Neural progenitor cell (in vitro differentiated cells): ENCODE measurements around the gene SDHA. TPM values are rescaled to one million over a fixed set of nuclear protein-coding genes. Genes with fewer than 3 reads are reported as not detected.

ENCODE experiments used
- DNase-seq: peaks from one replicate; pipeline ENCODE4 v3.0.0-alpha.2; 2016; ENCODE audit warnings: low spot score
- H2AFZ ChIP-seq: fragments of 200-600 bp; sonication (generic); replicated peaks from 2 replicates; pipeline ENCODE4 v1.6.1; 2016; ENCODE audit warnings: antibody characterized with exemption
- H3F3A ChIP-seq: fragments of 200-600 bp; sonication (generic); 2 replicates; pipeline ENCODE4 v1.6.1; 2016; ENCODE audit warnings: antibody characterized with exemption, low read depth
- H3K27ac ChIP-seq: fragments of 200-600 bp; sonication (generic); 2 replicates; pipeline ENCODE4 v1.5.1; 2016; ENCODE audit warnings: mild to moderate bottlenecking
- H3K27me3 ChIP-seq: fragments of 200-600 bp; sonication (generic); 2 replicates; pipeline ENCODE4 v1.6.1; 2016; ENCODE audit warnings: mild to moderate bottlenecking, moderate library complexity
- H3K36me3 ChIP-seq: fragments of 200-600 bp; sonication (generic); 2 replicates; pipeline ENCODE4 v1.5.1; 2016
- H3K4me1 ChIP-seq: fragments of 200-600 bp; sonication (generic); 2 replicates; pipeline ENCODE4 v1.6.1; 2016; ENCODE audit warnings: mixed run types
- H3K4me2 ChIP-seq: fragments of 200-600 bp; sonication (generic); 2 replicates; pipeline ENCODE4 v1.6.1; 2016
- H3K4me3 ChIP-seq: fragments of 200-600 bp; sonication (generic); 2 replicates; pipeline ENCODE4 v1.5.1; 2016
- H3K79me2 ChIP-seq: fragments of 200-600 bp; sonication (generic); 2 replicates; pipeline ENCODE4 v1.6.1; 2016; ENCODE audit warnings: low read depth
- H3K9ac ChIP-seq: fragments of 200-600 bp; sonication (generic); 2 replicates; pipeline ENCODE4 v1.6.1; 2016
- H3K9me3 ChIP-seq: fragments of 200-600 bp; sonication (generic); 2 replicates; pipeline ENCODE4 v1.5.1; 2016; ENCODE audit warnings: low read depth
- H4K20me1 ChIP-seq: fragments of 200-600 bp; sonication (generic); 2 replicates; pipeline ENCODE4 v1.6.1; 2016; ENCODE audit warnings: low read depth
- H3K27ac Mint-ChIP-seq: 3 replicates; pipeline ENCODE4 v1.8.0; 2021; ENCODE audit warnings: mixed read lengths
- H3K27me3 Mint-ChIP-seq: 2 replicates; pipeline ENCODE4 v1.8.0; 2022; ENCODE audit warnings: low read depth, mild to moderate bottlenecking, inconsistent platforms, moderate library complexity, mixed read lengths; ENCODE audit not compliant: insufficient read depth
- H3K36me3 Mint-ChIP-seq: 3 replicates; pipeline ENCODE4 v1.8.0; 2021; ENCODE audit warnings: mixed read lengths
- H3K4me1 Mint-ChIP-seq: 3 replicates; pipeline ENCODE4 v1.8.0; 2021; ENCODE audit warnings: mixed read lengths
- H3K4me3 Mint-ChIP-seq: 3 replicates; pipeline ENCODE4 v1.8.0; 2021; ENCODE audit warnings: mild to moderate bottlenecking, moderate library complexity, mixed read lengths
- H3K9me3 Mint-ChIP-seq: 3 replicates; pipeline ENCODE4 v1.8.0; 2020; ENCODE audit warnings: mixed read lengths
- CTCF ChIP-seq: fragments of 200-600 bp; sonication (generic); IDR thresholded peaks from 2 replicates; pipeline ENCODE4 v1.5.1; 2017; ENCODE audit warnings: antibody characterized with exemption, mild to moderate bottlenecking
- EZH2 ChIP-seq: fragments of 200-600 bp; sonication (generic); IDR thresholded peaks from 2 replicates; pipeline ENCODE4 v1.6.1; 2017; ENCODE audit warnings: antibody characterized with exemption, mild to moderate bottlenecking, moderate library complexity
- EZH2phosphoT487 ChIP-seq: fragments of 200-600 bp; sonication (generic); IDR thresholded peaks from 2 replicates; pipeline ENCODE4 v1.6.1; 2017; ENCODE audit warnings: antibody characterized with exemption
- total RNA-seq: library from RNA; depleted of rRNA; stranded (reverse); fragments of >200 nt; gene quantifications from 2 replicates; pipeline ENCODE4 v1.2.3, GENCODE V29; 2015; ENCODE audit warnings: low replicate concordance

SDHA gene
- total RNA-seq, 1 donor from 2014 or later, result 47.1 TPM

GRCh38 chr5:204462-204861, 13.7 kb upstream of the SDHA start:
- H3K4me1 ChIP-seq, result peaks cover 19% of the 10 kb centered on the region
- Mint-ChIP-seq H3K9me3 (no peaks in the 10 kb centered on the region), H3K27me3 (peaks cover 11% of the 10 kb centered on the region), H3K36me3 (peaks cover 25% of the 10 kb centered on the region), H3K27ac (no peak overlapping the region), H3K4me3 (no peak overlapping the region), H3K4me1 (peaks cover 33% of the 10 kb centered on the region)
- DNase-seq, result no peak
- no peak overlapping the region for H3K27ac ChIP-seq
- H3K79me2 ChIP-seq, result peaks cover 42% of the 10 kb centered on the region
- no peak overlapping the region for H3K9ac ChIP-seq
- TF ChIP-seq CTCF, result no peak
- TF ChIP-seq EZH2, result no peak
- TF ChIP-seq EZH2phosphoT487, result no peak
- no peak overlapping the region for H3K4me3 ChIP-seq
- peaks cover 3% of the 10 kb centered on the region for H3F3A ChIP-seq
- no peaks in the 10 kb centered on the region for H3K27me3 ChIP-seq
- peaks cover 63% of the 10 kb centered on the region for H4K20me1 ChIP-seq
- no peaks in the 10 kb centered on the region for H3K36me3 ChIP-seq
- H3K9me3 ChIP-seq, result no peaks in the 10 kb centered on the region
- H2AFZ ChIP-seq, result no peak overlapping the region
- no peak overlapping the region for H3K4me2 ChIP-seq

GRCh38 chr5:204966-205670, 13.0 kb upstream of the SDHA start:
- Mint-ChIP-seq H3K4me1 (peaks cover 37% of the 10 kb centered on the region), H3K27me3 (peaks cover 11% of the 10 kb centered on the region), H3K27ac (no peak overlapping the region), H3K9me3 (no peaks in the 10 kb centered on the region), H3K4me3 (no peak overlapping the region), H3K36me3 (peaks cover 25% of the 10 kb centered on the region)
- H3K9me3 ChIP-seq, result no peaks in the 10 kb centered on the region
- H3F3A ChIP-seq, result peaks cover 3% of the 10 kb centered on the region
- H3K9ac ChIP-seq, result no peak overlapping the region
- peaks cover 15% of the 10 kb centered on the region for H3K4me1 ChIP-seq
- H3K4me2 ChIP-seq, result no peak overlapping the region
- no peak for TF ChIP-seq EZH2
- TF ChIP-seq EZH2phosphoT487, result no peak
- no peak for TF ChIP-seq CTCF
- DNase-seq, result no peak
- H3K27ac ChIP-seq, result no peak overlapping the region
- H3K4me3 ChIP-seq, result no peak overlapping the region
- no peaks in the 10 kb centered on the region for H3K36me3 ChIP-seq
- H2AFZ ChIP-seq, result no peak overlapping the region
- peaks cover 49% of the 10 kb centered on the region for H3K79me2 ChIP-seq
- no peaks in the 10 kb centered on the region for H3K27me3 ChIP-seq
- H4K20me1 ChIP-seq, result peaks cover 63% of the 10 kb centered on the region

- no peaks in the 10 kb centered on the region for H3F3A ChIP-seq
- peaks cover 25% of the 10 kb centered on the region for H3K36me3 Mint-ChIP-seq
- H3K27ac Mint-ChIP-seq, result no peak overlapping the region
- H3K79me2 ChIP-seq, result peaks cover 47% of the 10 kb centered on the region
- H3K9me3 ChIP-seq, result no peaks in the 10 kb centered on the region
- H3K4me1 ChIP-seq, result peaks cover 6% of the 10 kb centered on the region
- peaks cover 30% of the 10 kb centered on the region for H3K4me1 Mint-ChIP-seq
- no peak overlapping the region for H2AFZ ChIP-seq
- peaks cover 11% of the 10 kb centered on the region for H3K27me3 Mint-ChIP-seq
- peaks cover 53% of the 10 kb centered on the region for H4K20me1 ChIP-seq
- H3K27ac ChIP-seq, result no peak overlapping the region
- no peak for TF ChIP-seq EZH2phosphoT487
- no peak for TF ChIP-seq CTCF
- TF ChIP-seq EZH2, result no peak
- H3K4me3 ChIP-seq, result no peak overlapping the region
- H3K4me3 Mint-ChIP-seq, result no peak overlapping the region
- no peak overlapping the region for H3K9ac ChIP-seq
- H3K27me3 ChIP-seq, result no peaks in the 10 kb centered on the region
- no peak for DNase-seq
- no peak overlapping the region for H3K4me2 ChIP-seq
- no peaks in the 10 kb centered on the region for H3K36me3 ChIP-seq
- no peaks in the 10 kb centered on the region for H3K9me3 Mint-ChIP-seq
Measured at GRCh38 chr5:206406-206805, 11.7 kb upstream of the SDHA start.
